ENCODE results near the gene FAM186B. TPM values are rescaled to one million over a fixed set of nuclear protein-coding genes. Genes with fewer than 3 reads are reported as not detected.

Gene FAM186B
- total RNA-seq, 1 experiment from 2014 or later = 0.46 TPM

DNA sequence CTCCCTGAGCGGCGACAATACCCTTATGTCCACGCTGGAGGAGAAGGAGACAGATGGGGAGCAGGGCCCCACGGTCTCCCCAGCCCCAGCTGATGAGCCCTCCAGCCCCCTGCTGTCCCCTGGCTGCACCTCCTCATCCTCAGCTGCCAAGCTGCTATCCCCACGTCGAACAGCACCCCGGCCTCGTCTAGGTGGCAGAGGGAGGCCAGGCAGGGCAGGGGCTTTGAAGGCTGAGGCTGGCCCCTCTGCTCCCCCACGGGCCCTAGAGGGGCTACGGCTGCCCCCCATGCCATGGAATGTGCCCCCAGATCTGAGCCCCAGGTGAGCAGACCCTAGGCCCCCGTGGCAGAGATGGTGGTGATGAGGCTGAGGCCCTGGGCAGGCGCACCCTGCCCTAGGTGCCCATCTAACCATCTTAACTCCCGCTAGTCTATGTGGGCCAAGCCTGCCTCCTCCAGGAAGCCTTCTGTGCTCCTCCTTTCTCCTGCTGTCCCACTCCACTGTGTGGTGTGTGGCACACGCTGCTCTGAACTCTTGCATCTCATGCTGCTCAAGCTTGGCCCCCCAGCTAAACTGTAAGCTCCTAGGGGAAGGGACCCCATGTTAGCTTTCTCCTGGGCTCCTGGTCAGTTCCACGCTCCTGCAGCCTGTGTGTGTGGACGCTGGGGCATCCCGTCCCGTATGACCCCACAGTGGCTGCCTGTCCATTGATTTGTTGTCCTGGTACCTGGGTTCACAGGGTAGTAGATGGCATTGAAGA is 49.6 kb downstream of the FAM186B start:
- Histone ChIP-seq H3K14ac (ENCODE audit: insufficient read depth, low read length) (no peak overlapping the region; the same call in 1 of the 2 replicates), H4K5ac (ENCODE audit: insufficient read length, low read depth, low read length) (no peak overlapping the region), H3K4ac (ENCODE audit: low read depth, low read length) (no peak overlapping the region), H3K56ac (ENCODE audit: insufficient read length, low read depth, low read length) (no peak overlapping the region), H2BK15ac (ENCODE audit: low read depth, low read length) (no peak overlapping the region), H3K23ac (ENCODE audit: insufficient read length, low read depth, low read length) (no peak overlapping the region), H3K27me3 (ENCODE audit: insufficient read depth, low read length) (no peaks in the 10 kb centered on the region), H2BK120ac (ENCODE audit: low read depth, low read length, poor library complexity, severe bottlenecking) (no peak overlapping the region), H4K91ac (ENCODE audit: insufficient read length, low read depth, low read length) (no peak overlapping the region), H2BK20ac (ENCODE audit: low read depth, low read length, poor library complexity, severe bottlenecking) (no peak overlapping the region), H3K4me2 (ENCODE audit: insufficient read depth, insufficient read length, low read length) (no peak overlapping the region), H2AFZ (ENCODE audit: low read length) (no peak overlapping the region), H3K79me2 (ENCODE audit: insufficient read depth, low read length) (no peaks in the 10 kb centered on the region), H3K9ac (ENCODE audit: extremely low read depth, insufficient read length, low read length) (no peak overlapping the region), H2BK5ac (ENCODE audit: insufficient read length, low read length) (no peak overlapping the region), H3K79me1 (ENCODE audit: insufficient read depth, low read depth, low read length, poor library complexity, severe bottlenecking) (no peaks in the 10 kb centered on the region), H4K8ac (replicated peaks; ENCODE audit: insufficient read length, low read depth, low read length) (no peak overlapping the region), H3K27ac (ENCODE audit: insufficient read length, low read depth, low read length) (no peak overlapping the region), H3T11ph (ENCODE audit: low read length) (no peak overlapping the region), H2AK5ac (ENCODE audit: insufficient read length, low read length) (no peak overlapping the region), H3K9me3 (ENCODE audit: control insufficient read depth, low read depth, low read length) (no peaks in the 10 kb centered on the region), H3K23me2 (ENCODE audit: insufficient read length, low read depth, low read length, poor library complexity, severe bottlenecking) (no peaks in the 10 kb centered on the region), H2BK12ac (ENCODE audit: insufficient read length, low read depth, low read length) (no peak overlapping the region), H4K20me1 (ENCODE audit: control insufficient read depth, insufficient read depth, insufficient read length) (no peaks in the 10 kb centered on the region), H3K18ac (ENCODE audit: insufficient read length, low read depth, low read length) (no peak overlapping the region), H3K4me1 (ENCODE audit: insufficient read depth, low read length) (no peaks in the 10 kb centered on the region)
- DNase-seq = no peak
- TF ChIP-seq, protein P1, sequence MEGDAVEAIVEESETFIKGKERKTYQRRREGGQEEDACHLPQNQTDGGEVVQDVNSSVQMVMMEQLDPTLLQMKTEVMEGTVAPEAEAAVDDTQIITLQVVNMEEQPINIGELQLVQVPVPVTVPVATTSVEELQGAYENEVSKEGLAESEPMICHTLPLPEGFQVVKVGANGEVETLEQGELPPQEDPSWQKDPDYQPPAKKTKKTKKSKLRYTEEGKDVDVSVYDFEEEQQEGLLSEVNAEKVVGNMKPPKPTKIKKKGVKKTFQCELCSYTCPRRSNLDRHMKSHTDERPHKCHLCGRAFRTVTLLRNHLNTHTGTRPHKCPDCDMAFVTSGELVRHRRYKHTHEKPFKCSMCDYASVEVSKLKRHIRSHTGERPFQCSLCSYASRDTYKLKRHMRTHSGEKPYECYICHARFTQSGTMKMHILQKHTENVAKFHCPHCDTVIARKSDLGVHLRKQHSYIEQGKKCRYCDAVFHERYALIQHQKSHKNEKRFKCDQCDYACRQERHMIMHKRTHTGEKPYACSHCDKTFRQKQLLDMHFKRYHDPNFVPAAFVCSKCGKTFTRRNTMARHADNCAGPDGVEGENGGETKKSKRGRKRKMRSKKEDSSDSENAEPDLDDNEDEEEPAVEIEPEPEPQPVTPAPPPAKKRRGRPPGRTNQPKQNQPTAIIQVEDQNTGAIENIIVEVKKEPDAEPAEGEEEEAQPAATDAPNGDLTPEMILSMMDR (conservative IDR thresholded peaks at IDR 0.05) = no peak
- Mint-ChIP-seq H3K36me3 (ENCODE audit: insufficient read depth in 1 of 3, low read depth in 3 of 3) (peaks cover 15 to 34% (median 34%) of the 10 kb centered on the region in 3 experiments; a peak in 6 of 7 replicates), H3K4me3 (no peak overlapping the region), H3K27me3 (ENCODE audit: low read depth) (peaks cover 18% of the 10 kb centered on the region), H3K4me1 (no peaks in the 10 kb centered on the region), H3K27ac (peak overlapping the region in 2 of 3 experiments; percentile 10 to 76; a peak in 3 of 7 replicates), H3K9me3 (no peaks in the 10 kb centered on the region; a peak in 1 of 5 replicates)
- no CpG with 5 or more reads among the region's 18 CpGs for WGBS (ENCODE audit: extremely low coverage, insufficient read length, low lambda C conversion rate)
